K562 (cell line): ENCODE measurements around the gene PIGH.

ENCODE experiments used
- CEBPB ChIP-seq: fragments of 450-650 bp; IDR thresholded peaks from 2 replicates; pipeline ENCODE4 v1.6.1; 2016; ENCODE audit warnings: missing genetic modification characterization, missing compliant biosample characterization
- CTCF ChIP-seq, 3 experiments: IDR thresholded peaks in 2 of 3; conservative IDR thresholded peaks in 1 of 3; 2 replicates each; pipeline ENCODE4 v1.5.1; 2011 to 2012; ENCODE audit warnings: low read length in 3 of 3, mild to moderate bottlenecking in 3 of 3, control low read depth in 2 of 3, improper control_type of control experiment in 1 of 3, inconsistent platforms in 1 of 3, low read depth in 1 of 3, mixed read lengths in 1 of 3, moderate library complexity in 1 of 3; ENCODE audit not compliant: insufficient read depth in 2 of 3
- GABPB1 ChIP-seq: sonication (generic); formaldehyde crosslinking; IDR thresholded peaks from 2 replicates; pipeline ENCODE4 v1.8.0; 2022; ENCODE audit warnings: mild to moderate bottlenecking, missing genetic modification reagents
- HEY1 ChIP-seq: fragments of 250-450 bp; sonication (Bioruptor Pico); IDR thresholded peaks from 2 replicates; pipeline ENCODE4 v1.5.0; 2020; ENCODE audit warnings: mild to moderate bottlenecking, moderate library complexity, borderline replicate concordance
- MAFK ChIP-seq: IDR thresholded peaks from 2 replicates; pipeline ENCODE4 v1.6.1; 2011; ENCODE audit warnings: low read length, improper control_type of control experiment
- PBX2 ChIP-seq, 2 experiments: IDR thresholded peaks in 1 of 2; conservative IDR thresholded peaks in 1 of 2; 2 replicates each; pipeline ENCODE4 v1.6.1; 2016; ENCODE audit warnings: low read depth in 2 of 2, mild to moderate bottlenecking in 1 of 2, missing compliant biosample characterization in 1 of 2, missing genetic modification characterization in 1 of 2, moderate library complexity in 1 of 2
- PCBP1 ChIP-seq: fragments of 200-400 bp; formaldehyde crosslinking; IDR thresholded peaks from 2 replicates; pipeline ENCODE4 v1.6.1; 2018; ENCODE audit warnings: mild to moderate bottlenecking, low read depth, low read length; ENCODE audit not compliant: poor library complexity, severe bottlenecking
- POLR2A ChIP-seq: fragments of 450-650 bp; conservative IDR thresholded peaks from 2 replicates; pipeline ENCODE4 v1.6.1; 2016
- TEAD2 ChIP-seq: fragments of 450-650 bp; IDR thresholded peaks from 2 replicates; pipeline ENCODE4 v1.6.1; 2016; ENCODE audit warnings: missing genetic modification characterization, control low read depth, missing compliant biosample characterization
- TSC22D4 ChIP-seq: fragments of 450-650 bp; IDR thresholded peaks from 2 replicates; pipeline ENCODE4 v1.6.1; 2016; ENCODE audit warnings: missing genetic modification characterization, missing biosample characterization, control low read depth
- ZSCAN29 ChIP-seq: fragments of 450-650 bp; IDR thresholded peaks from 2 replicates; pipeline ENCODE4 v1.6.1; 2017

GRCh38 chr14:67633451-67634147 lies 33.5 kb upstream of the PIGH start:
- TF ChIP-seq POLR2A (no peak), PCBP1 (no peak), TSC22D4 (no peak), CEBPB (tag) (no peak), HEY1 (CRISPR knock-in tag) (no peak), CTCF (IDR thresholded peaks at IDR 0.05 in 2 of 3, conservative IDR thresholded peaks at IDR 0.05 in 1 of 3; ENCODE audit: insufficient read depth in 2 of 3, low read depth in 1 of 3, low read length in 3 of 3) (no peak), ZSCAN29 (no peak), PBX2 (CRISPR knock-in tag; IDR thresholded peaks at IDR 0.05; ENCODE audit: low read depth) (no peak), PBX2 (tag; conservative IDR thresholded peaks at IDR 0.05; ENCODE audit: low read depth) (no peak), MAFK (no peak), GABPB1 (CRISPR knock-in tag) (no peak), TEAD2 (tag) (no peak)
